ENCODE data around the gene UBE4B. TPM values are rescaled to one million over a fixed set of nuclear protein-coding genes. Genes with fewer than 3 reads are reported as not detected.

UBE4B gene
- total RNA-seq, 1 donor from 2014 or later, result 39.3 TPM

DNA sequence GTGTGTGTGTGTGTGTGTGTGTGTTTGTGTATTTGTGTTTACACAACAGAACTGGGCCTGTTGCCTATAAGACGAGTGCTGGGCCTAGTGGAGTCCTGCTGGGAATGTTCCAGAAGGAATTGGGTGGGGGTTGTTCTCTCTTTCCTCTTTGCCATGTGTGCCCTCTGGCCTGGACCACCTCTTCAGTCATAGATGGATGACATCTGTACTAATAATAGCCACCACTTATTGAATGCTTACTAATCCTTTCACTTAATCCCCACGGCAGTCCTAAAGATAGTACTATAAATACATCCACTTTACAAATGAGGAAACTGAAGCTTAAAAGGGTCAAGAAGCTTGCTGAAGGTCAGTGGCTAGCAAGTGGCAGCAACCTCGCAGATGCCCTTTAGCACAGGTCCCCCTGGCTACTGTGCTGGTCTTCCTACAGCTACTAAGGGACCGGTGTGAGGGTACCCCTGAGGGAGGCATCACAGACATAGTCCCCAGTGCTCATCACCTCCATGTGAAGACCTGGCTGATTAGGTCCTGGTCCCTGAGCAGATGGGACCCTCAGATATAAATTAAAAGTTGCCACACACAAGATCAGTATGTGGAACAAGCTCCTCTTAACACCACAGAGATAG is 122.4 kb downstream of the UBE4B start:
- TF ChIP-seq, protein P1, sequence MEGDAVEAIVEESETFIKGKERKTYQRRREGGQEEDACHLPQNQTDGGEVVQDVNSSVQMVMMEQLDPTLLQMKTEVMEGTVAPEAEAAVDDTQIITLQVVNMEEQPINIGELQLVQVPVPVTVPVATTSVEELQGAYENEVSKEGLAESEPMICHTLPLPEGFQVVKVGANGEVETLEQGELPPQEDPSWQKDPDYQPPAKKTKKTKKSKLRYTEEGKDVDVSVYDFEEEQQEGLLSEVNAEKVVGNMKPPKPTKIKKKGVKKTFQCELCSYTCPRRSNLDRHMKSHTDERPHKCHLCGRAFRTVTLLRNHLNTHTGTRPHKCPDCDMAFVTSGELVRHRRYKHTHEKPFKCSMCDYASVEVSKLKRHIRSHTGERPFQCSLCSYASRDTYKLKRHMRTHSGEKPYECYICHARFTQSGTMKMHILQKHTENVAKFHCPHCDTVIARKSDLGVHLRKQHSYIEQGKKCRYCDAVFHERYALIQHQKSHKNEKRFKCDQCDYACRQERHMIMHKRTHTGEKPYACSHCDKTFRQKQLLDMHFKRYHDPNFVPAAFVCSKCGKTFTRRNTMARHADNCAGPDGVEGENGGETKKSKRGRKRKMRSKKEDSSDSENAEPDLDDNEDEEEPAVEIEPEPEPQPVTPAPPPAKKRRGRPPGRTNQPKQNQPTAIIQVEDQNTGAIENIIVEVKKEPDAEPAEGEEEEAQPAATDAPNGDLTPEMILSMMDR (conservative IDR thresholded peaks at IDR 0.05; ENCODE audit: low read depth, low read length), result no peak
- H3K4me3 ChIP-seq (ENCODE audit: low read depth, low read length), result no peak overlapping the region
- DNase-seq (ENCODE audit: low read depth), result no peak

DNA sequence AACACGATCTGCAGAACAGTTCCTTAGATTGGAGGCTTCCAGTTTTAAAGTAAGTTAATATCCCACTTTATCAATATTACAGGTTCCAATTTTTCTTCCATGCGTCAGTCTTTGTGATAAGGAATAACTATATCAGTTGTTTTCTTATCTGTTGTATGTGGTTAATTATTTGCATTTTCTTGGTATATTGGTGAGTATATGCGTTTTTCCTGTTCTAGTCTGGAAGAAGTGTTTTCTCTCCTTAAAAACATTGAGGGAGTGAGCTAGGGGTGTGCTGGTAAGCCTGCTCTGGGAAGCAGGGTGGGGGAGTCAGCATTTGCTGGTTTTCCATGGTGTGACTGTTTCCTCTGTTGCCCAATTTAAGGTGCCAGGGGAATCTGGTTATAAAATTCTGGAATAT is 127.4 kb downstream of the UBE4B start:
- no peak for DNase-seq (ENCODE audit: low read depth)
- no peak overlapping the region for H3K4me3 ChIP-seq (ENCODE audit: low read depth, low read length)
- TF ChIP-seq, protein P1 (conservative IDR thresholded peaks at IDR 0.05; ENCODE audit: low read depth, low read length), result no peak

DNA sequence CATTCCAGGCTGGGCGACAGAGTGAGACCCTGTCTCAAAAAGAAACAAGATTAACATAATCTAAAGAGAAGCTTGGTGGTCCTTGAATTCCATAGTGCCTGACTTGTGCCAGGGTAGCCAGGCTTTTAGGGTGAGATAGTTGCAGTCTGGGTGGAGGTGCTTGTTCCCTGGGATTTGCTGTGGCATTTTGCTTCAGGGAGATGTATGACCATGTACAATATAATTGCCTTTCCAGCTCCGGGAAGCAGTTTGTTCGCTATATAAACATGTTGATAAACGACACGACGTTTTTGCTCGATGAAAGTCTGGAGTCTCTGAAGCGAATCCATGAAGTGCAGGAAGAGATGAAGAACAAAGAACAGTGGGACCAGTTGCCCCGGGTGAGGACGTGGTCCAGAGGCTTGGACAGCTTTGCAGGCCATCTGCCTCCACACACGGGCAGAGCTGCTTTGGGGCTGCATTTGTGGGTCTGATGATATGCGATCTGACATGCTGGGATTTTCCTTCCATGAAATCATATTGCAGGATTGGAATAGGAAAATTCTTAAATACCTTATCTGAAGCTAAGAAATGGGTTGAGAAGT is 128.2 kb downstream of the UBE4B start:
- TF ChIP-seq, protein P1 (conservative IDR thresholded peaks at IDR 0.05; ENCODE audit: low read depth, low read length), result no peak
- H3K4me3 ChIP-seq (ENCODE audit: low read depth, low read length), result no peak overlapping the region
- no peak for DNase-seq (ENCODE audit: low read depth)

DNA sequence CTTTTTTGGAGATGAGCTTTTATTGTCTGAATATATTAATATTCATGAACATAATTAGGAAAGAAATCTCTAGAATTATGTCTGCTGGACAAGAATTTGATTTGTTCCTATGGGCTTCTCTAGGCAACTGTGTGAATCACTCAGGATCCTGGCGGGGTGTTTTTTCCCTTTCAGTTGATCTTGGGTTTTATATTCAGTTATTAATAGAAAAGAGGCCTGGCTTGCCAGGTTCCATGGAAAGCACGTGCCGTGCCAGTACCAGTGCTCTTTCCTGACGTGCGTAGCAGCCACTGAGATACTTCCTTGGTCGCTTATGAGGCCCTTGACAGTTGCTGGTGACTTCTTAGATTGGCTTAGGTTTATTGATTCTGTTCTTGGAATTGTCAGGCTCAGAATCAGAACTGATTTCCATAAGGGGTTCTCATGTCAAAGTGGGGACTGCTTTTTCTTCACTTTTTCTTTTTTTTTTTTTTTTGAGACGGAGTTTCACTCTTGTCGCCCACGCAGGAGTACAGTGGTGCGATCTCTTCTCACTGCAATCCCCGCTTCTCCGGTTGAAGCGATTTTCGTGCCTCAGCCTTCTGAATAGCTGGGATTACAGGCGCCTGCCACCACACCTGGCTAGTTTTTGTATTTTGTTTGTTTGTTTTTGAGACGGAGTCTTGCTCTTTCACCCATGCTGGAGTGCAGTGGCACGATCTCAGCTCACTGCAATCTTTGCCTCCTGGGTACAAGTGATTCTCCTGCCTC is 129.0 kb downstream of the UBE4B start:
- TF ChIP-seq, protein P1 (conservative IDR thresholded peaks at IDR 0.05; ENCODE audit: low read depth, low read length), result no peak
- H3K4me3 ChIP-seq (ENCODE audit: low read depth, low read length), result no peak overlapping the region
- no peak for DNase-seq (ENCODE audit: low read depth)

DNA sequence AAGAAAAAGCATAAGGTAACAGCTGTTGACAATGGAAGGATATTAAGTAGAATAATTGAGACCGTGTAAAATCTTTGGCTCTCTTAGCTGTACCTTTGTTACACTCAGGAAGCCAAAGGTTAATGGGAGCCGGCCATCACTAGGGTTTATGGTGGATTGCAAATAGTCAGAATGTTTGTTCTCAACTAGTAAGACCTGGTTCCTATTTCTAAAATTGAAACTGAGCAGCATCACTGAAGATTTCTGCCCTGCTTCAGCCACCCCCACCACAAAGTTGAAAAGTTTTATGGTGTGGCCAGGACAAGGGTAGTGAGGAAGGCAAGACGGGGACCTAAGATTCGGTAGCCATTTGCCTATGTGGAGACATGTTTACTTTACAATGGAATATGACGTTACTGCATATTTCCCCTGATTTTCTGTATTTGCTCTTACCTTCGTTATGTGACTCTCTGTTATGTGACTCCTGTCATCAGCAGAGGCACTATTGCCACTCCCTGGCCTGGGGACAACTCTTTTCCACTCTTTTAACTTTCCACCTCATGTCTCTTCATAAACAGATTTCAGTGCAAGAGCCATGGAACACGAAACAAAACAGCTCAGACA is 136.3 kb downstream of the UBE4B start:
- TF ChIP-seq, protein P1 (conservative IDR thresholded peaks at IDR 0.05; ENCODE audit: low read depth, low read length), result no peak
- no peak for DNase-seq (ENCODE audit: low read depth)
- H3K4me3 ChIP-seq (ENCODE audit: low read depth, low read length), result no peak overlapping the region

DNA sequence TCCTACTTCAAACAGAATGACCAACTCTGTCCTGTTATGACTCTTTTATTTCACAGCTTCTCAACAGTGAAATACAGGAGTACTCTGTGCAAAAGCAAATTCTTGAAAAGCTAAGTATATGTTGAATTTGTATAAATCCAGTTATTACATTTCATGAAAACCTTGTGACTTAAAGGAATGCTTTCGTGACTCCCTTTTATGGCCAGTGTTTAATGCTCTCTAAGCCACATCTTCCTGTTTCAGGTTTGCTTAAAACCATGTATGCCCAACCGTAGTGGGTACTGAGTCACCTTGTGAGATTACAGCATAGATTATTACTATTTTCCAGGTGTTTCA is 137.4 kb downstream of the UBE4B start:
- no peak overlapping the region for H3K4me3 ChIP-seq (ENCODE audit: low read depth, low read length)
- TF ChIP-seq, protein P1 (conservative IDR thresholded peaks at IDR 0.05; ENCODE audit: low read depth, low read length), result no peak
- no peak for DNase-seq (ENCODE audit: low read depth)

Data from epithelial cell of proximal tubule (primary cell).